Measurements from ENCODE around the gene B3GALT4. TPM values are rescaled to one million over a fixed set of nuclear protein-coding genes. Genes with fewer than 3 reads are reported as not detected.
A peak's percentile ranks its signal among the peaks of the same experiment; 100 is the strongest.

B3GALT4 gene
- total and polyA plus RNA-seq, 8 donors, result 9.8 to 42.9 (median 11.5) TPM; not detected in 1

DNA sequence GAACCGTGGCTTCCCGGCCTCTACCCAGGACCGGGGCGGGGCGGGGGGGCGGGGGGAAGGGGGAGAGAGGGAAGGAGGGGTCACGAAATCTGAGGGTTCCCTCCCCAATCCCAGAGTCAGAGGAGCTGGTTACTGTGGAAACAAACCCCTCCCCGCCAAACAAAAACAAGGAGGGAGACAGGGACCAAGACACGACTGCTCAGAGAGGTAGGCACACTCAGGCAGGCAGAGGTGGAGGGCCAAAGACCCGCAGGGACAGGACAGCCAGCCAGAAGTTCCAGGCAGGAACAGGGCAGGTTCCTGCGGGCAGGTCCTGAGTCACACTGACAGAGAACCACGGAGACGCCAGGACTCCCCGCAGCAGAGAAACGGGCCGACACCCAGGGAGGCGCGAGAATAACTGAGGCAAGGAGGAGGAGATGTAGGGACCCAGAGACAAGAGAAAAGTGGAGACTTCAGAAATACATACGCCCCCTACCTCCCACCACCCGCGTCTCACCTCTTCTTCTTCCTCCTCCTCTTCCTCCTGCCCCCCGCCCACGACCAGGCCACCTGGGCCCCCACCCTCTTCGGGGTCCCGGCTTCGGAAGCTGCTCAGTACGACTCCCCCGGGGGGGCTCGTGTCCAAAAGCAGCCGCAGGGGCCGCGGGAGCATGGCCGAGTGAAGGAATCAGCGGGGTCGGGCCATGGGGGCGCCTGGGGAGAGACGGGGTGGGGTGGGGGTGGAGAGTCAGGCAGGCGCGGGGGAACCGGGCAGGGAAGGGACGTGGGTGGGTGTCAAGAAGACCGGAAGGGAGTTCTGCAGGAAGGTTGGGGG lies 21.2 kb downstream of the B3GALT4 start:
- Histone ChIP-seq H3K9me3 (no peaks in the 10 kb centered on the region), H3K4me3 (peak overlapping the region; percentile 77 to 93 (median 90)), H3K36me3 (peaks cover 17 to 56% (median 55%) of the 10 kb centered on the region in 4 donors), H3K27me3 (no peaks in the 10 kb centered on the region), H3K27ac (peak overlapping the region; percentile 92 to 99 (median 98)), H3K4me1 (peaks cover 22 to 63% (median 50%) of the 10 kb centered on the region in 4 donors)
- 1% methylated on average over 28 to 42 of the region's 42 CpGs for WGBS, 5 donors
- intact Hi-C loops (cut with DNase I; ENCODE audit: low total_unique reads), result no loop called here
- peak; percentile 61 to 92 for DNase-seq
- TF ChIP-seq POLR2A (IDR thresholded peaks at IDR 0.05), result no peak
- peak in 2 of 3 donors; percentile 53 to 54 for TF ChIP-seq POLR2AphosphoS5 (IDR thresholded peaks at IDR 0.05)

DNA sequence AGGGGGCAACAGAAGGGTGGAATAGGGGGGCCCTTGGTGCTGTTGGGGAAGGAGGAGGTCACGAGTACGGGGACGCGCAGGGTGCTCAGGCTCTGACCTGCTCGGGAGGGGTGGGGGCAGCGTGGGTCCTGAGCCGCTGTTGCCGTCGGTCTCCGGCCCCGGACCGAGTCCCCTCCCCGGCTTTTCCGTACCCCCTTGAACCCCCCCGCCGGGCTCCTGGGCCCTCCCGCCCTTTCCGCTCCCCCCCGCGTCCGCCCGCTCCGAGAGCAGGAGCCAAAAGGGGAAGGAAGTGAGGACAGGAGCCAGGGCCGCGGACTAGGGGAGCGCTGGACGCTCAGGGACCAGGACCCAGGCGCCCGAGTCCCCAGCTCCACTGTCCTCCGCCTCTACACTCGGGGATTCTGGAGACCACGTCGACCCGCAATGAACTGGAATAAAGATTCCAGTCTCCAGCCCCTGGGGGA lies 21.9 kb downstream of the B3GALT4 start, which contains the start of gene RGL2:
Gene RGL2 (minus strand): TSS at position 170 of the 464 bp plus-strand sequence. CDS start 332 bp downstream, outside the sequence.
- Histone ChIP-seq H3K9me3 (no peaks in the 10 kb centered on the region), H3K4me3 (peak within 1 kb of the TSS; percentile 77 to 93 (median 90)), H3K36me3 (peaks cover 20 to 56% (median 55%) of the 10 kb centered on the region in 4 donors), H3K4me1 (peaks cover 22 to 63% (median 50%) of the 10 kb centered on the region in 4 donors), H3K27ac (peak within 1 kb of the TSS; percentile 92 to 99 (median 98)), H3K27me3 (no peaks in the 10 kb centered on the region)
- intact Hi-C loops (cut with DNase I; ENCODE audit: low total_unique reads), result no loop called here
- peak; percentile 83 to 91 for DNase-seq
- TF ChIP-seq, protein P1, sequence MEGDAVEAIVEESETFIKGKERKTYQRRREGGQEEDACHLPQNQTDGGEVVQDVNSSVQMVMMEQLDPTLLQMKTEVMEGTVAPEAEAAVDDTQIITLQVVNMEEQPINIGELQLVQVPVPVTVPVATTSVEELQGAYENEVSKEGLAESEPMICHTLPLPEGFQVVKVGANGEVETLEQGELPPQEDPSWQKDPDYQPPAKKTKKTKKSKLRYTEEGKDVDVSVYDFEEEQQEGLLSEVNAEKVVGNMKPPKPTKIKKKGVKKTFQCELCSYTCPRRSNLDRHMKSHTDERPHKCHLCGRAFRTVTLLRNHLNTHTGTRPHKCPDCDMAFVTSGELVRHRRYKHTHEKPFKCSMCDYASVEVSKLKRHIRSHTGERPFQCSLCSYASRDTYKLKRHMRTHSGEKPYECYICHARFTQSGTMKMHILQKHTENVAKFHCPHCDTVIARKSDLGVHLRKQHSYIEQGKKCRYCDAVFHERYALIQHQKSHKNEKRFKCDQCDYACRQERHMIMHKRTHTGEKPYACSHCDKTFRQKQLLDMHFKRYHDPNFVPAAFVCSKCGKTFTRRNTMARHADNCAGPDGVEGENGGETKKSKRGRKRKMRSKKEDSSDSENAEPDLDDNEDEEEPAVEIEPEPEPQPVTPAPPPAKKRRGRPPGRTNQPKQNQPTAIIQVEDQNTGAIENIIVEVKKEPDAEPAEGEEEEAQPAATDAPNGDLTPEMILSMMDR (IDR thresholded peaks at IDR 0.05), result no peak
- TF ChIP-seq POLR2AphosphoS5 (IDR thresholded peaks at IDR 0.05) (no peak), POLR2A (IDR thresholded peaks at IDR 0.05) (no peak), EP300 (IDR thresholded peaks at IDR 0.05) (no peak)
- WGBS, 5 donors, result 0 to 2% (median 1%) methylated on average over 22 to 34 of the region's 34 CpGs

DNA sequence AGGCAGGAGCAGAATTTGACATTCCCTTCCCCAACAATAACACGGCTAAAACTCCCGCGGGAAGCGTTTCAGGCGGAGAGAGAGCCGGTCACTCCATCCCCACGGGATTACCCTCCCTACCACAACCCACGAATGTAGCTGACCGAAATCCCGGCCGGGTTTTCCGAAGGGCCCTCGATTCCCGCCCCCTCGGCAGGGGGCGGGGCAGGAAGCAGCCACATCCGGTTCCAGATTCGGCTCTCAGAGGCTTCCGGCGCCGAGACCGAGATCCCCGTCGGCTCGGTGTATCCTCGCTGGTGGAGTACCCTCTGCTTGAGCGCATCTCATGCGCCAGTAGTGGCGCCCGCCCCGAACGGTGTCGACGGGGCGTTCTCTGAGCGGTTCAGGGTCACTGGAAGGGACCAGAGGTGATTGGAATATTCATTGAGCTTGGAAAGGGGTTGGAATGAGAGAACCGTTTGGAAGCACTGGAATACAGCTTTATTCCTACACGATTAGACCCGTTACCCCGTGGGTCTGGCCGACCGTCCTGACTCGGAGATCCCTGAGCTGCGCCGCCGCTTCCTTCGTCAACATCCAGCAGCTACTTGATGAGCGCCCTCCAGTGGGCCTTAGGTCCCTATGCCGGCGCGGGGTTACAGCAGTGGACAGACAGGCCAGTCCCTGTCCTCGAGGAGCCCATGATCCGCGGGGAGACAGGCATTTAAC lies 22.5 kb downstream of the B3GALT4 start:
- Histone ChIP-seq H3K9me3 (no peaks in the 10 kb centered on the region), H3K4me3 (peak overlapping the region; percentile 77 to 93 (median 90)), H3K27ac (peak overlapping the region; percentile 92 to 99 (median 98)), H3K27me3 (no peaks in the 10 kb centered on the region), H3K36me3 (peaks cover 23 to 56% (median 55%) of the 10 kb centered on the region in 4 donors), H3K4me1 (peaks cover 22 to 64% (median 50%) of the 10 kb centered on the region in 4 donors)
- peak; percentile 91 to 96 for DNase-seq
- TF ChIP-seq POLR2A (IDR thresholded peaks at IDR 0.05) (peak in 2 of 4 donors; percentile 38 to 55), POLR2AphosphoS5 (IDR thresholded peaks at IDR 0.05) (peak; percentile 77 to 94 (median 90)), EP300 (IDR thresholded peaks at IDR 0.05) (no peak)
- TF ChIP-seq, protein P1 (IDR thresholded peaks at IDR 0.05), result peak in 5 of 7 experiments; percentile 55 to 76 (median 65)
- WGBS, 5 donors, result 0 to 1% (median 0%) methylated on average over 45 to 54 of the region's 54 CpGs
- intact Hi-C loops (cut with DNase I; ENCODE audit: low total_unique reads), result no loop called here

DNA sequence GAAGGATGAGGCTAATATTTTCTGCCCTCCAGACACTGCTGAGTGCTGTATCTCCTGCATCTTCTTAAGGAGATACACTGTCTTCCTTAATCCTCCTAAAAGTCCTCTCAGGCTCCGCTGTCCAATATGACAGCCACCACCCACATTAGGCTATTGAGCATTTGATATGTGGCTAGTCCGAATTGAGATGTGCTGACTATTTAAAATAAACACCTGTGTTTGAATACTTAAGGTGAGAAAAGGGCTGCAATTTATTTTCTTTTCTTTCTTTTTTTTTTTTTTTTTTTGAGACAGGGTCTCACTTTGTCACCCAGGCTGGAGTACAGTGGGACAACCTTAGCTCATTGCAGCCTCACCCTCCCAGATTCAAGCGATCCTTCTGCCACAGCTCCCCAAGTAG lies 25.0 kb downstream of the B3GALT4 start:
- Histone ChIP-seq H3K4me1 (peaks cover 20 to 55% (median 38%) of the 10 kb centered on the region in 4 donors), H3K36me3 (peaks cover 18 to 60% (median 52%) of the 10 kb centered on the region in 4 donors), H3K4me3 (no peak overlapping the region), H3K9me3 (no peaks in the 10 kb centered on the region), H3K27me3 (no peaks in the 10 kb centered on the region), H3K27ac (no peak overlapping the region)
- TF ChIP-seq, protein P1 (IDR thresholded peaks at IDR 0.05), result no peak
- TF ChIP-seq EP300 (IDR thresholded peaks at IDR 0.05) (no peak), POLR2A (IDR thresholded peaks at IDR 0.05) (no peak), POLR2AphosphoS5 (IDR thresholded peaks at IDR 0.05) (no peak)
- intact Hi-C loops (cut with DNase I; ENCODE audit: low total_unique reads), result no loop called here
- no peak for DNase-seq
- 73 to 92% (median 84%) methylated on average over 3 of the region's 3 CpGs for WGBS, 5 donors
